HG03045 (cell line): ENCODE results near the gene FSD2.
"Not testable (repeated sequence)": the region's sequence is repeated elsewhere in the genome, so short reads cannot be mapped to it uniquely, and the experiment has no call there.

Experiments
- ATAC-seq: cut with Tn5 transposase; IDR thresholded peaks from one replicate; pipeline ENCODE4 v1.9.1; 2021; ENCODE audit warnings: mild to moderate bottlenecking, moderate library complexity; ENCODE audit not compliant: unreplicated experiment

FSD2 gene

DNA sequence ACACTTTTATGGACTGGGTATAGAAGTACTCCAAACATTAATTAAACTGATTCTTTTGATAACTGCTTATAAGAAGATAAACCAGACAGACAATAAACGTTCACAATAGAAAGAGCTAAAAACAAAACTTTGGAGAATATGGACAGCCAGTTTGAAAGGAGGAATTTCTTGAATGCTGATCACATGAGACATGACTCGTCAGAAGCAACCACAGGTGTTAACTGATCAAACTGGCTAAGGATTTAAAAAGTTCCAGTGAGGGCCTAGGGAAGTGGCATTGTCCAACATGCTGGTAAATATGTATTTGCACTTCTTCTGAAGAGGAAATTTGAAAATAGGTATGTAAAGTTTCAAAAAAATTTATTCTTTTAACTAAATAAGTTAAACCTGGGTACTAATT lies 66.8 kb downstream of the FSD2 start:
- no peak for ATAC-seq

DNA sequence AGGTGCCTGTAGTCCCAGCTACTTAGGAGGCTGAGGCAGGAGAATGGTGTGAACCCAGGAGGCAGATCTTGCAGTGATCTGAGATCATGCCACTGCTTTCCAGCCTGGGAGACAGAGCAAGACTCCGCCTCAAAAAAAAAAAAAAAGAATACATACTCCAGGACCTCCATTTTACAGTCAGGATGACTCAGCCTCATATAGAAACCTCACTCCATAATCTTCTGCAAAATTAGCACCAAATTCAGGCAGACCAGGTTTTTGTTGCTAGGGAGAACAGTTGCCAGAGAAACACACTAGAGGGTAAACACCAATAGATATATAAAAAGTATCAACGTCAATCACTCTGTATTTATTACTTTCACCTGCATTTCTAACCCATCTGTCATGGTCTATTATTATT lies 67.9 kb downstream of the FSD2 start:
- no peak for ATAC-seq

DNA sequence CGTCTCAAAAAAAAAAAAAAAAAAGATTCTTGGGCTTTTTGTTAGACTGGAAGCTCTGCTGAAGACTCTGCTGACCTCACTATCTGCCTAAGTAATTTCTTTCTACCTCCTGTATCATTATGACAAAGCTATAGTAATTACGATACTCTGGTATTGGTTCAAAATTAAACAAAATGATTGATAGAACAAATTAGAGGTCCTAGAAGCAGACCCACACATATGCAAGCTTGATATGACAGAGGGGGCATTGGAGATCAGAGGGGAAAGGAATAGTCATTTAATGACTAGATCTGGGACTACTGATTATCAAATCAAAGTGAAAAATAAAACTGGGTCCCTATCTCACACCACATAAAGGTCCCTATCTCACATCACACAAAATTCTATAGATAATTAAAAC lies 74.3 kb downstream of the FSD2 start:
- no peak for ATAC-seq

DNA sequence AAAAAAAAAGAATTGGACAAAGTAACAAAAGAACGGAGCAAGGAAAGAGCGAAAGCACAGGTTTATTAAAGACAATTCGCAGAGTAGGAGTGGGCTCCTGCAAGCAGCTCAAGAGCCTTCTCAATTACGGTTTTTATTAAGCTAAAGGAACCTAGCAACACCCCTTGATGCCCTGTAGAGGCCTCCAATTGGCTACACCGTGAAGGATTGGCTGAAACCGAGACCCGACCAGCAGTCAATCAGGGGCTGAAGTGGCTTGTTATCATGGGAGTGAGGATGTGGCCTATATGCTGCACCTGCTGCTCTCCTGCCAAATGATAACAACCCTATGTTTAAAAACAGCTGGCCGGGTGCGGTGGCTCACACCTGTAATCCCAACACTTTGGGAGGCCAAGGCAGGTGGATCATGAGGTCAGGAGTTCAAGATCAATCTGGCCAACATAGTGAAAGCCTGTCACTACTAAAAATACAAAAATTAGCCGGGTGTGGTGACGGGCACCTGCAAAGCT lies 75.8 kb downstream of the FSD2 start:
- ATAC-seq: no peak

DNA sequence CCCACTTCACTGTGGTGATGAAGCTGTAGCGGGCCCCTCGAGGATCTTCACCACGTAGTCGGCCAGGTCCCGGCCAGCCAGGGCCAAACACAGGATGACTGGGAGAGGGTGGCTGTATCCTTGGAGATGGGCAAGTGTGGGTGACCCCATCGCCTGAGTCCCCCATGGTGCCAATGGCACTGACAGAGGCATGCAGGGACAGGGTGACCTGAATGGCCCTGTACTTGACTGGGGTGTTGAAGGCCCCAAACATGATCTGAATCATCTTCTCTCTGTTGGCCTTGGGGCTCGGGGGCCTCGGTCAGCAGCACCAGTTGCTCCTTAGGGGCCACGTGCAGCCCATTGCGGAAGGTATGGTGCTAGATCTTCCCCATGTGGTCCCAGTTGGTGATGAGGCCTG lies 79.1 kb downstream of the FSD2 start:
- no peak for ATAC-seq

DNA sequence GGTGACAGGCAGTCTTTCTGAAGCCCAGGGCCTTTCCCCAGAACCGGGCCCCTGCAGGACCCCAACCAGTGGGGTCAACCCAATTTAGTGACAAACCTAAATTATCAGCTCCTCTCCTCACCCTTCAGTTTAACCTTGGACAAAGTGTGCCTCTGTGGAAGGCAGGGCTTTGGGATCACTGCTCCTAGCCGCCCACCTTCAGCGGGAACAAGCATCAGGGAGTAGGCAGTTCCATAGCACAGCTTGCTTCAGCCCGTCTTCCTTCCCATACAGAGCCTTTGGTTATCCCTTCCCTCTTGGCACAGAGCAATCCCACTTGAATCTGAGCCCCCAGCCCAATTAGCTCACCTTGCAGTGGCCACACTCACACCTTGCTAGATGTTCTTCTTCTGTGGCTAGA lies 90.9 kb downstream of the FSD2 start:
- ATAC-seq: no peak

DNA sequence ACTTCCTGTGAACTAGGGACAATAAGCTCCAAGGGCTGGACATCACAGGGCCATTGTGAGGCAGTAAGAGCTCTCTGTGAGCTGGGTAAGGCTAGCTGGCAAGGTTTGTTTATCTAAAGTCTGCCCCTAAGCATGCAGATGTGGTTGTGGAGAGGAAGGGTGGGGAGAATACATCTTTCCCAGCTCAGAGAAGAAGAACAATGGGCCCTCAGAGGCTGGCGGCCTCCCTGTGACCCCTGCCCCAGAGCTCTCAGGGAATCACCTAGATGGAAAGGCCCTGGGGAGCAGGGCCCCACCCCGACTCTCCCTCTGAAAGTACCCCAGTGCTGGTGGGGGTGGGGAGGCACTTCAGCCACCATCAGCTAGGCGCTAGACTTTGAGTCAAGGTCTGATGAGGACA lies 91.9 kb downstream of the FSD2 start:
- ATAC-seq: no peak

DNA sequence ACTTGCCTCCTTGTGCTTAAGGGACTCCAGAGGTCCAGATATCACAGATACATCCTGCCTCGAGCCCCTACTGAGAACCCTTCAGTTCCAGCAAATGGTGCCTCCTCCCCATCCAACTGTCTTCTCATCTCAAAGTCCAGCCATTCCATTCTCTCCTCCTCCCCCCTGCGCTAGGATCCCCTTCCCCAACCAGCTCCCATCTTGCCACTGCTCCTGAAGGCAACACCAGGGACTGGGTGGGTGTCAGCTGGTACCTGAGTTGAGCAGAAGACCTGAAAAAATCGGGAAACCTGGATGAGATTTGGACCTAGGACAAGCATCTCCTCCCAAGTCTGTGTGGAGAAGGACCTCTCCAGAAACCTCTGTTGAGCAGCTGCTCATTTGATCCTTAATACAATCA lies 93.8 kb downstream of the FSD2 start:
- no peak for ATAC-seq

DNA sequence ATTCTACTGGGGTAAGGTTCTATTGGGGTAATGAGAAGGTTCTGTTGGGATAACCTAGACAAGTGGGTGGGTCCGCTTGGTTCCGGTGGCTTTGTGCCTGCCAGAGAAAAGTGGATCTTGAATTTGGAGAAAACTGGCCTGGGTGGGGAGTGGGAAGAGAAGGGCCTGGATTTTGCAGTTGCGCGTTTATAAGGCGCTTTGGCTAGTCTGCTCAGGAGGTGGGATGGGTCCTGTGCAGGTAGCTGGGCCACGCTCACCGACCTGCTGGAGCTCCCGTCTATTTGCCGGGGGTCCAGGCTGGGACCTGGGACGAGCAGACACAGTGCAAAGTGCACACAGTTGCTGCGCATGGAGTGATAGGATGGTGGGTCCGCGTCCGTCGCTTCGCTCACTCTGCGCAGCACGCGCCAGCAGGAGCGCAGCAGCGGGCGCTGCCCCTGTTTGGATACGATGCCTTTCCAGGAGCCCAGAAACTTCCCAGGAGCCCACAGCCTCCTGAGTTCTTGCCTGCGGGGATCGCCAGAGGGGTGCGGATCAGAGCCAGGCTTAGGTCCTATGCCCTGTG lies 94.9 kb downstream of the FSD2 start:
- no peak for ATAC-seq

DNA sequence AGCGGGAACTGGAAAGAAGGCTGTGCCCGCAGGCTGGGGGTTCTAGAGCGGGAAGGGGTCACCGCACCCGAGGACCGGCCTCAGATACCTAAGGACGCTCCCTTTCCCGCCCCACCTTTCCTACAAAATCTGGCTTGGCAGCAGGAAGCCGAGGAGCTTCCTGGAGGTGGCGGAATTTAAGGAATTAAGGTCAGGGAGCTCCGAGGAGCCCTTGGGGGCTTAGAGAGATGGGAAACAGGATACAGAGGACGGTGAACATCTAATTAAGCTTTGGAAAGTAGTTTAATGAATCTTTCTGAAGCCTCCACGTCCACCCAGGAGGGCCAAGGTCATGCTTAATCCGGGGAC lies 95.7 kb downstream of the FSD2 start:
- no peak for ATAC-seq

DNA sequence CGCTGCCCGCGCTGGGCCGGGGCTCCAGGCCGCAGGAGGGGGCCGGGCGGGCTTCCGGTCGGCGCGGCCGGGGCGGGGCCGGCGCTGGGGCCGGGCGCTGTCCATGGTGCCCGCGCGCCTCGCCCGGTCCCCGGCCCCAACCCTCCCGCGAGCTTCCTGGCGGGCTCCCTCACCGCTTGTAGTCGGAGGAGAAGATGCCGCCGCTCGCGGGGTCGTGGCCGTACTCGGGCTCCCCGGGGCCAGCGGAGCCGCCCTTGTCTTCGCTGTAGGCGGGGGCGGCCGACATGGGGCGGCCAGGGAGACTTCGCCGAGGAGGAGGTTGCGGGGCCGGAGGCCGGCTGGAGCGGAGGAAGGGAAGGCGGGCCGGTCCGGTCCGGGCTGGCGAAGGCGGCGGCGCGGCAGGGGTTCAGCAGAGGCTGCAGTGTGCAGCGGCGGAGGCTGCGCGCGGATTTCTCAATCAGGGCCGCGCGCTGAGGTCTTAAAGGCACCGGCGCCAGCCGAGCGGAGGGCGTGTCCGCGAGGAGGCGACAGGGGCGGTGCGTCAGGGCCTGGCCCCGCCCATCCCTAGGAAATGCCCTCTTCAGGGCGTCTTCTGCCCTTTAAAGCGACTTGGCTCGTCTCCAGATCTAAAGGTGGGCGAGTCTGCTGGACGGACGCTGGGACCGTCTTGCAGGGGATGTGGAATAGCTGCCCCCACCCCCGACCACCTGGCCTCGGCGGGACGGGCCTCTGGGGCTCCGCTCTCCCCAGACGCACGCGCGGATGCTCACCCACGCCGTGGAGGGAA lies 96.3 kb downstream of the FSD2 start, which contains the start of gene AP3B2:
AP3B2 (minus strand) TSS at position 455 of the 787 bp plus-strand sequence; CDS start at position 286, 169 bp downstream.
- peak; percentile 95 for ATAC-seq

DNA sequence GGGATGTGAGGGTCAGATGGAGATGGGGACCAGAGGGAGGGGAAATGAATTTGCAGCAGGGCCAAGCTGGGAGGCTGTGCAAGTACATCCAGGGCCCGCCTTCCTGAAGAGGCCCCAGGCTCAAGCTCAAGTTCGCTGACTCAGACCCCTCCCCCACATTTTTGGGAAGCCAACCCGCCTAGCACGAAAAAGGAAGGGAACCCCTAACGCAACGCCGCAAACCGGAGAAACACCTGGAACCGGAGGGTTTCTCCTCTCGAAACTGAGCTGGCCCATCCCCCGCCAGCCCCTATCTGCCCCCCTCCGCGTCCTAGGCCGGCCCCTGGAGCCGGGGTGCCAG lies 96.8 kb downstream of the FSD2 start:
- ATAC-seq: no peak

DNA sequence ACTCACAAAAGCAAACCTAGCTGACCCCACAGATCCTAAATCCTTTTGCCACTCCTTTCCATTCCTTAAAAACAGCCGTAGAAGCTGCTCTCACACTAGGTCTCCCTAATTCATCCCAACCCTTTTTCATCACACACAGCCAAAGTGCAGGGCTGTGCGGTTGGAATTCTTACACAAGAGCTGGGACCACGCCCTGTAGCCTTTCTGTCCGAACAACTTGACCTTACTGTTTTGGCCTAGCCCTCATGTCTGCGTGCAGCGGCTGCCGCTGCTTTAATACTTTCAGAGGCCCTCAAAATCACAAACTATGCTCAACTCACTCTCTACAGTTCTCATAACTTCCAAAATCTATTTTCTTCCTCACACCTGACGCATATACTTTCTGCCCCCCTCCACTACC lies 100.0 kb downstream of the FSD2 start:
- not testable (repeated sequence) for ATAC-seq
